Fibroblast of pulmonary artery (primary cell): ENCODE results near the gene METTL23.
"Not testable (repeated sequence)": the region's sequence is repeated elsewhere in the genome, so short reads cannot be mapped to it uniquely, and the experiment has no call there.

ENCODE experiments used
- DNase-seq: peaks from one replicate; pipeline ENCODE4 v3.0.0-alpha.2; 2010; ENCODE audit warnings: low read depth
- H3K4me3 ChIP-seq: replicated peaks from 2 replicates; pipeline ENCODE4 v1.5.1; 2011; ENCODE audit warnings: low read depth, mild to moderate bottlenecking, control low read depth, low read length, moderate library complexity
- TF ChIP-seq, protein P1 (sequence below): IDR thresholded peaks from 2 replicates; pipeline ENCODE4 v1.5.1; 2011; ENCODE audit warnings: mild to moderate bottlenecking, control low read depth, low read length, inconsistent platforms; ENCODE audit errors: missing control alignments

Gene METTL23

DNA sequence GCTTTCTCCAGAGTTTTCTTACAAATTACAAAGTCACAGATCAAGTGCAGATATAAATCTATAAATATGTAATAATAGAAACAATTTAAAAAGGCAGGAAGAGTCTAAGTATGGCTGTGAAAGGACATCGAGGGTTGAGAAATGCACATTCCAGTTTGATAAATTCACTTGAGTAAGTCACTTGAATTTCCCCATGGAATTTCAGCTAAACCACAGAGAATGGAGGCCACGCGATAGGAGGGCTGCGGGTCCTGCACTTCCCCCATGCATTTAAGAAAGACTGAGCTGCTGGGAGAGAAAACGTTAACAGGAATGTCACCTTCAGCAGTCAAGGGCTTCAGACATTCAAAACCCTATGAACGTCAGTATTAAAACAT, 9.8 kb upstream of the METTL23 start:
- TF ChIP-seq, protein P1, sequence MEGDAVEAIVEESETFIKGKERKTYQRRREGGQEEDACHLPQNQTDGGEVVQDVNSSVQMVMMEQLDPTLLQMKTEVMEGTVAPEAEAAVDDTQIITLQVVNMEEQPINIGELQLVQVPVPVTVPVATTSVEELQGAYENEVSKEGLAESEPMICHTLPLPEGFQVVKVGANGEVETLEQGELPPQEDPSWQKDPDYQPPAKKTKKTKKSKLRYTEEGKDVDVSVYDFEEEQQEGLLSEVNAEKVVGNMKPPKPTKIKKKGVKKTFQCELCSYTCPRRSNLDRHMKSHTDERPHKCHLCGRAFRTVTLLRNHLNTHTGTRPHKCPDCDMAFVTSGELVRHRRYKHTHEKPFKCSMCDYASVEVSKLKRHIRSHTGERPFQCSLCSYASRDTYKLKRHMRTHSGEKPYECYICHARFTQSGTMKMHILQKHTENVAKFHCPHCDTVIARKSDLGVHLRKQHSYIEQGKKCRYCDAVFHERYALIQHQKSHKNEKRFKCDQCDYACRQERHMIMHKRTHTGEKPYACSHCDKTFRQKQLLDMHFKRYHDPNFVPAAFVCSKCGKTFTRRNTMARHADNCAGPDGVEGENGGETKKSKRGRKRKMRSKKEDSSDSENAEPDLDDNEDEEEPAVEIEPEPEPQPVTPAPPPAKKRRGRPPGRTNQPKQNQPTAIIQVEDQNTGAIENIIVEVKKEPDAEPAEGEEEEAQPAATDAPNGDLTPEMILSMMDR: no peak
- peak overlapping the region; percentile 4 for H3K4me3 ChIP-seq
- DNase-seq: peak; percentile 97

DNA sequence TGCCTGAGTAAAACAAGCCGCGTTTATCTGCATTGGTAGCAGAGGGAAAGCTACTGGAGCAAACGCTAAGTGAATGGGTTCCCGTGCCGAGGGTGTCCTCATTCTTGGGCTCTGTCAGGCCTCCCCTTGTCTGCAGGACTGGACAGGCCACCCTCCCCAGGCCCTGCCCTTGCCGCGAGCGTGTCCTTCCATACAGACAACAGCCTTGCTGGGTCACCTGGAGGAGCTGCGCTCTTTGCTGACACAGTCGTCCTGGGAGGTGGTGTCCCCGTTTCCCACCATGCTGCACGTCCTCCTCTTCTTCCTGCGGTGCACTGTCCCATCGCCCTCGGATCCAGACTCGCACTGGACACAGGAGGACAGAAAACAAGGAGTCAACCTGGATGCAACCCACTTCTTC, 8.1 kb upstream of the METTL23 start:
- DNase-seq: no peak
- TF ChIP-seq, protein P1: no peak

DNA sequence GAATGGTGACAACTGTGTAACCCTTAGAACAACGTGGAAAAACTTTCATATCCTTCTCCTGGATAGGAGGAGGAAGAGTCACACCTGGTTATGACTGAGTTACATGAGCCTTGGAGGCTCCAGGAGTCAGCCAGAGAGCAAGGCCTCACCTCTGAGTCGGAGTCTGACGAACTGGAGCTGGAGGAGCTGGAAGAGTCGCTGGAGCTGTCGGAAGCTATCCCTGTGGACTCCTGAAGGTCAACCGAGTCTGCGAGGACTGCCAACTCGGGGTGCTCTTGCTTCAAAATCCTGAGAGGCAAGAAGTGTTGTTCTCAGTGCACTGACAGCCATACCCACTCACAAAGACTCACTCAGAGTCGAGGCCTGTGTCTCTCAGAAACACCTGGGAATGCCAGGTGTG, 6.4 kb upstream of the METTL23 start:
- TF ChIP-seq, protein P1: no peak
- H3K4me3 ChIP-seq: no peak overlapping the region
- no peak for DNase-seq

More for the DNA sequence above, 8.1 kb upstream of the METTL23 start:
- no peak overlapping the region for H3K4me3 ChIP-seq

DNA sequence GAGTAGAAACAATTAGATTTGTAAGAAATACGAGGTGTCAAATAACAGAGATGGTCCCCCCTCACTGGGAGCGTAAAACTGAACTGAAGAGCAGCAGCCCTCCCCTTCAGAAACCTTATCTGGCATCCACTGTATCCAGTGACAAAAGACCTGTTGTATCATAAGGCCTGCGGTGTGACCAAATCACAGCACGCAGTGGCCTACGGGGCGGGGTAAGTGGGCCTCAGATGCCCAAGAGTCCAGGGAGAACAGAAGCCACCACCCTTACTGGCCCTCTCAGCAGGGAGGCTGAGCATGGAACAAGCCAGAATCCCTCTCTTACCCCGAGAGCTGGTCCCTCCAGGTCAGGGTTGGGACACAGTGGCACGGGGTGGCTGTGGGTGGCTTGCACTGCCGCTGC, 5.7 kb upstream of the METTL23 start:
- H3K4me3 ChIP-seq: no peak overlapping the region
- DNase-seq: no peak
- TF ChIP-seq, protein P1: no peak

DNA sequence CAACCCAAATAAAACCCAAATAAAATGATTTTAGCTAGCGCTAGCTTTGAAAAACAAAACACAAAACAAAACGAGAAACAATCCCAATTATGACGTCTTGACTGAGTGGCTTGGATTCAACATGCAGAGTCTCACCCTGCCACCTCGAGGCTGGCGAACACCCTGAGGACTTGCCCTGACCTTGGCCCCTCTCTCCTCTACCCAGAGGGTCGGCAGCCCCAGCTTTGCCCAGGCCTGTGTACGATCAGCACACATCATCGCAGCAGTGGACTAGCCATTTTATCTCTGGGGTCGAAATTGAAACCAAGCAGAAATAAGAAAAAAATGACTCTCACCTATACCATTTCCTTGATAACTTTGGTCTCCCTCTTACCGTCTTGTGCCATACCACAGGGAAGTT, 5.2 kb upstream of the METTL23 start:
- no peak overlapping the region for H3K4me3 ChIP-seq
- TF ChIP-seq, protein P1: no peak
- DNase-seq: no peak

DNA sequence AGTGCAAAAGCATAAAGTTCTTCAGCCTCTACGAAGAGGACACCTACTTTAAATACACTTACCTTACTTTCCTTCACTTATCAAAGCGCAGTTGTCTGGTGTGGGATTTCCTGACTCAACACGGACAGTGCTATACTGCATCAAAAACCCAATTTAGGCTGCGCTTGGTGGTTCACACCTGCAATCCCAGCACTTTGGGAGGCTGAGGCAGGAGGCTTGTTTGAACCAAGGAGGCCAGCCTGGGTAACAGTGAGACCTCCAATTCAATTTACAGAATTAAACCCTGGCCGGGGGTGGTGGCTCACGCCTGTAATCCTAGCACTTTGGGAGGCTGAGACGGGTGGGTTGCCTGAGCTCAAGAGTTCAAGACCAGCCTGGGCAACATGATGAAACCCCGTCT, 4.4 kb upstream of the METTL23 start:
- no peak overlapping the region for H3K4me3 ChIP-seq
- no peak for DNase-seq
- TF ChIP-seq, protein P1: no peak

DNA sequence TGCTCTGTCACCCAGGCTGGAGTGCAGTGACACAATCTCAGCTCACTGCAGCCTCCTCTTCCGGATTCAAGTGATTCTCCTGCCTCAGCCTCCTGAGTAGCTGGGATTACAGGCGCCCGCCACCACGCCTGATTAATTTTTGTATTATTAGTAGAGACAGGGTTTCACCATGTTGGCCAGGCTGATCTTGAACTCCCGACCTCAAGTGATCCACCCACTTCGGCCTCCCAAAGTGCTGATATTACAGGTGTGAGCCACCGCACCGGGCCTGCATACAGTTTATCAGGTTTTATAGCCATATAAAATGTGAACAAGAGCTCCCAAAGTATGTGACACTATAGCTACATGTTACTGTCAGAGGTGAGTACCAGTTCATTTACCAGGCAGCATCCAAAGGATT, 3.7 kb upstream of the METTL23 start:
- not testable (repeated sequence) for H3K4me3 ChIP-seq, DNase-seq

DNA sequence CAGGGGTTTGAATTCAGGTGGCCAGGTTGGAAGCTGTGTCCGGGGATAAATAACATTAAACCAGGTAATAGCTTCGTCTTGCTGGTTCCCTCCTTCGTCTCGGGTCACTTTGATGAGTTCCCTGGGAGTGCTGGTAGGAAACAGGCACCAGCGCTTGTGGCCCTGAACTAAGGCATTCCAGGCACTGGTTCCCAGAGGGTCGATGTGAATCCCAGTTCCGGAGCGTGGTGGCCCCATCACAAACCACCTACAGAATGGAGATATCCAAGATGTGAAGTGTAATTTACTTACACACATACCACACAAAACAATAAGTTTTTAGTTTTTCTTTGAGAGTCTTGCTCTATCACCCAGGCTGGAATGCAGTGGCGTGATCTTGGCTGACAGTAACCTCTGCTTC, 2.8 kb upstream of the METTL23 start:
- TF ChIP-seq, protein P1: no peak
- no peak overlapping the region for H3K4me3 ChIP-seq
- no peak for DNase-seq
